Left ventricle myocardium superior (tissue), 1 donor: ENCODE data around the gene CCDC88C. TPM values are rescaled to one million over a fixed set of nuclear protein-coding genes. Genes with fewer than 3 reads are reported as not detected.
"Not testable (repeated sequence)": the region's sequence is repeated elsewhere in the genome, so short reads cannot be mapped to it uniquely, and the experiment has no call there.

Experiments used
- ATAC-seq: fragments of 200-7000 bp; cut with Tn5 transposase; one replicate; pipeline ENCODE4 v1.9.1; 2020; ENCODE audit warnings: mild to moderate bottlenecking, moderate library complexity
- DNase-seq: peaks from one replicate; pipeline ENCODE4 v3.0.0-alpha.2; 2020
- intact Hi-C: fragments of 100-400 bp; cut with micrococcal nuclease; formaldehyde crosslinking; loops from one replicate; pipeline ENCODE4 v1.11.0; 2022
- total RNA-seq: library from RNA; stranded (reverse); fragmentation: NEBNext Ultra II Directional; extraction: Animal tissue kit (Norgen Biotek cat#: 25700); gene quantifications from one replicate; pipeline ENCODE4 v1.2.1, GENCODE V29; 2021
- donor health status: DM: no; HTN: yes; CAD: no; lungs with severe emphysema.

Gene CCDC88C
- total RNA-seq, 1 donor from 2014 or later = 3.2 TPM

GRCh38 chr14:91272341-91273272 is 145.0 kb downstream of the CCDC88C start:
- intact Hi-C loops = no loop called here
- DNase-seq = no peak
- ATAC-seq = no peak

- intact Hi-C loops = no loop called here
- DNase-seq (no peak), ATAC-seq (no peak)
Measured at GRCh38 chr14:91271639-91272038, 146.0 kb downstream of the CCDC88C start.

- ATAC-seq (no peak), DNase-seq (no peak)
- intact Hi-C loops = no loop called here
Measured at GRCh38 chr14:91270619-91271018, 147.0 kb downstream of the CCDC88C start.

GRCh38 chr14:91270188-91270587 is 147.4 kb downstream of the CCDC88C start:
- no peak for ATAC-seq
- DNase-seq = no peak
- intact Hi-C loops = no loop called here

- DNase-seq (peak; percentile 52), ATAC-seq (peak; percentile 78)
- intact Hi-C loops = no loop called here
Measured at GRCh38 chr14:91269076-91269991, 148.3 kb downstream of the CCDC88C start.

DNA sequence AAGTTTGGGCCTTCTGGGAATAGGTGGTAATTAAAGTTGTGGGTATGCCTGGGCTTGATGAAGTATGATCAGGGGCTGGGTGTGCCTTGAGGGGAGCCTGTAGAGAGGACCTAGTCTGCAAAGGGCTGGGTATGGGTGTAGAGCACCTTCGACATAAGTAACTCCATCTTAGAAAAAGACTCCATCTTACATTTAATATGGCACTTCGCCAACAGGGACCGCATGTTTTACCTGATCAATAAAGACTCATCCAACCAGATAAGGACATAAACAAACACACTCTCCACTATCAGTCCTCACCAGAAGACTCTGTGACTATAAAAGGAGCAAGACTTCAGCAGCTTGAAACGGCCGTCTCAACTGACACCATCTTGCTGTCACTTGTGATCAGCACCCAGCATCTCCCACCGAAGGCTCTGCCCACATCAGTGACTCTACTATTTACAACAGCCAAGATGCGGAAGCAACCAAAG is 149.6 kb downstream of the CCDC88C start:
- intact Hi-C loops = no loop called here
- no peak for ATAC-seq
- no peak for DNase-seq

DNA sequence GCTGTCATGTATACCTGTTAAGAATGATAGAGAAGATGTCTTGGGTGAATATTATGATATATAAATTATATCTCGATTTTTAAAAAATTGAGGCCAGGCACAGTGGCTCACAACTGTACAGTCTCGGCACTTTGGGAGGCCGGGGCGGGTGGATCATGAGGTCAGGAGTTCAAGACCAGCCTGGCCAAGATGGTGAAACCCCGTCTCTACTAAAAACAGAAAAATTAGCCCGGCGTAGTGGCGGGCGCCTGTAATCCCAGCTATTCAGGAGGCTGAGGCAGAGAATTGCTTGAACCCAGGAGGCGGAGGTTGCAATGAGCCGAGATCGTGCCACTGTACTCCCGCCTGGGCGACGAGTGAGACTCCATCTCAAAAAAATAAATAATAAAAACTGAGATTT is 151.3 kb downstream of the CCDC88C start:
- ATAC-seq, DNase-seq, intact Hi-C loops: not testable (repeated sequence)

- no peak for DNase-seq
- ATAC-seq = no peak
- intact Hi-C loops = no loop called here
Measured at GRCh38 chr14:91265404-91265803, 152.2 kb downstream of the CCDC88C start.

DNA sequence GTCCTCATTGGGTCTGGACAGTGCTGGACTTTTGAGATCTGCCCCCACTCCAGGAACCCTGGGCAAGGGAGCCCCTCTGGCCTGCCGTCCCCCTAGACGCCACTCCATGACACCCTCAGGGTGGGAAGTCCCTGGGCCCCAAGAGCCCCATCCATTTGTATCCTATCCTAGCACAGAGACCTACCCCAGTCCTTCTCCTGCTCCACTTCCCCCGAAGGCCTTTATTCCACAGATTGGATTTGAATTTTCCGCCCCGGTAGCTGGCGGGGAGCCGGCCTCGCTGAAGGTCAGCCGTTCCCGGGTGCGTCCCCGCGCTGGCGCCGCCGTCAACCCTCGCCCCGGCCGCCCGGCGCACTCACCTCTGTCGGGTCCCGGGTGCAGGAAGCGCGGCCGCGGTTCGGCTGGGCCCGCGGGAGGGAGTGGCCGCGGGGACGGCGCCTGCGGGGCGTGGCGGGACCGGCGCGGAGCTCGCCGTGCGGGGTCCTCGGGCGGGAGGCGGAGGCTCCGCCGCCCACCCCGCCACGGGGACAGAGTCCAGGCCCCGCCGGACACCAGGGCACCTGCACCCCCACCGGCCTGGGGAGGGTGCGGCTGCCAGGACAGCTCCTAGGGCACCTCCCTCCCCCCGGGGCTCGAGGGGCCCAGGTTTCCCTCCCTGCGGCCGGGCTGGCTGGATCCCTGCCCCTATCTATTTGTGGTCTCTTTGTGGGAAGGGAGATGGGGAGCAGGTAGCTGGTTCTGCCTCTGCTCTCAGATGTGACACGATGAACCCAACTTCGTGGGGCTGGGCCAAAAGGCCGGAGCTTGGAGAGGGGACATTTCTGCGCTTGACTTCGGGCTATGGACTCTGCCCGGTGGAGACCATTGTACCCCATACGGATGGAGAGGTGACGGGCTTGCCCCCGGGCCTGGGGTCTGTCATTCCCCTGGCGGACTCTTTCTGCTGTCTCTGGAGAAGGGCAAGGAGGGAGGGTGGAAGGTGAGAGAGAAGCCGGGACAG is 153.2 kb downstream of the CCDC88C start:
- ATAC-seq (peak; percentile 76), DNase-seq (peak; percentile 61)
- intact Hi-C loops = no loop called here

- no peak for DNase-seq
- no peak for ATAC-seq
- intact Hi-C loops = no loop called here
Measured at GRCh38 chr14:91263329-91263728, 154.3 kb downstream of the CCDC88C start.

GRCh38 chr14:91261986-91262549 is 155.6 kb downstream of the CCDC88C start:
- intact Hi-C loops = no loop called here
- DNase-seq = no peak
- no peak for ATAC-seq

- intact Hi-C loops = no loop called here
- ATAC-seq (no peak), DNase-seq (no peak)
Measured at GRCh38 chr14:91261115-91261514, 156.5 kb downstream of the CCDC88C start.

DNA sequence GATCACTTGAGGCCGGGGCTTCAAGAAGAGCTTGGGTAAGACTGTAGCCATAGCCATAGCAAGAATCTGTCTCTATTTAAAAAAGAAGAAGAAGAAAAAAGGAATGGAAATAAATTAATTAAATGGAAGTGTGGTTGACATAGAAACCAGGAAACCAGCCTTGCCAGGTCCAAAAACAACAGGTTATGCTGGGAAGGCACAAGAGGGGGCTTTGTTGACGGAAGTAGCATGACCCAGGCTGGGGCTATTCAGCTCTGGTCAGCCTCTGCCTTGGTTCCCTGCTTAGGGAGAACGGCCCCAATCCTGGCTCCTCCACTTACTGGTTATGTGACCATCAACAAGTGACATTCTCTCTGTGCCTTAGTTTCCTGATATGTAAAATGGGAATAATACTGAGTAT is 158.7 kb downstream of the CCDC88C start:
- no peak for DNase-seq
- intact Hi-C loops = no loop called here
- no peak for ATAC-seq

DNA sequence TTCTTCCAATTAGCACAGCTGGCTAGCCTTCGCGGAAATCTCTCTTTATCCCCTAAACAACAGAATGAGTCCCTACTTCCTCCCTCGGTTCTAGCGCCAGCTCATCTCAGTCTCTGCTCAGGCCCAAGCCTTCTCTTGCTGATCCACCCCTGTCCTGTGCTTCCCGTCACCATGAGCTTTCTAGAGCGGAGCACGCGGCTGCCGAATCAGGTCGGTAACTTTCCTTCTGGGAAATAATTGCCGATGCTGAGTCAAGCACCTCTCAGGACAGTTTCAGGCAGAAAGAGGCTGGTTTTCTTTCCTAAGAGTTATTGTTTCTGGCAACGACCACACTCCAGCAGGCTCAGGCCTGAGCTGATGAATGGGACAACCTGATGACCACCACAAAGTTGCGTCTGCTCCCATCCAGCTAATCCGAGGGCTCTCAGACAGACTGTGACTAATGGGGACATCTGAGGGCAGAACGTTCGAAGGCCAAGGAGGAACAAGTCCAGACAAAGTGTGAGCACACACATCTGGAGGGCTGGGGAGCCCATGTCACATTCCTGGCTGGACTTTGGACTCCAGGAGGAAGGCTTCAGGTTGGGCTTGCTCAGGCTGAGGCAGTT is 159.5 kb downstream of the CCDC88C start:
- peak; percentile 84 for ATAC-seq
- intact Hi-C loops = no loop called here
- DNase-seq = peak; percentile 44

DNA sequence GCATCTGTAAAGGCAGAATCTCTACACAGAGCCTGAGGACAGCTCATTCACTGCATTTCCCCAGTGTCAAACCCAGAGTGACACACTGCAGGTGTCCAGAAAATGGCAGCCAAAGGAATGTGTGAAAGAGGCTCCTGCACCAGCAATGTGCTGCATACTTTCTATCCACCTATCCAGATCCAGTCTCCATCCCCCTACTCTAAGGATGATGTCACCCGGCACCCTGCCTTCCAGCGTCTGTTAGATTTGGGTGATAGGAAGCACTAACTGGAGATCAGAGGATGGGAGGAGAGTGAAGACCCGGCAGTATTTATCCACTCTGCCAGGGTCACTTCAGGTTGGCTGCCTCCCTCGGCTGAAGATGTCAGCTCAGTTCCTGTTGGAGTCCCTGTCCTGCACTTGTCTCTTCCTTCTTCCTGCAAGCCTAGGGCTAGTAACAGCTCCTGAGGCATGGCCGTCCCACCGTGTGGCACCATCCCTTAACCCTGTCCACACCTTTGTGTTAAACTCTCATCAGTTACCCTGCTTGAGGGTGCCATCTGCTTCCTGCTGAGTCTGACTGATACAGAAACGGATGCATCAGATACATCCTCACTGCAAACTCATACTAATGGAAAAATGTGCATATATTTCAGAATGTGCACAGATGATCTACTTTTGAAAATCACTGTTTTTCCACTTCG is 160.2 kb downstream of the CCDC88C start:
- DNase-seq (no peak), ATAC-seq (no peak)
- intact Hi-C loops = no loop called here

- ATAC-seq = no peak
- intact Hi-C loops = no loop called here
Measured at GRCh38 chr14:91256661-91257060, 161.0 kb downstream of the CCDC88C start.

DNA sequence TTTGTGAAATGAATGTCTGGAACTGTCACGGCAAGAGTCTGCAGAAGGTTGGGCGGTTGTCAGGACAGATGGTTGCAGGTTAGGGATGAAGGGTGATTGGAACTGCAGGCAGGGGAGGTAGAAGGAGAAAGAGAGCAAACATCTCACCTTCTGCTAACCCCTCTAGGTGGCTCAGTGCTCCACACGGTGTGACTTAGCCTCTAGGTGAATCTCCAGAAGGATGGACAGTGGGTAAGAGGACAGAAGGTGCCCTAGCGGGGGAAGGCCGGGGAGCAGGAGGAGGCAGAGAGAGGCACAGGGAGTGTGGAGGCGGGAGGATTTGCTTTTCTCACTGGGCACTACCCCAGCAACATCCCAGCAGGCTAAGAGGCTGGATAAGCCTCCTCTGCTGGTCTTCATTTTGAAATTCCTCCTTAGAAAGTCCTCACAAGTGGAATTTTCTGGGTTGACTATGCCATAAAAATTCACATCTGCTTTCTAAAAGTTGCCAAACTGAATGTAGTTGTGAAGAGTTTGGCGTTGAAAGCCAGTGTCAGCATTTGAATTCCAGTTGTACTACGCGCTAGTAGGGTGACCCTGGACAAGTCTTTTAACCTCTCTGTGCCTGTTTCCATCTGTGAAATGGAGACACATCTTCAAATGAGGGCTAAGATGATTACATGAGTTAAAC is 162.5 kb downstream of the CCDC88C start:
- intact Hi-C loops = no loop called here
- no peak for DNase-seq
- no peak for ATAC-seq

More at GRCh38 chr14:91256661-91257060, 161.0 kb downstream of the CCDC88C start:
- DNase-seq = no peak
